GM19193 (cell line): Measurements from ENCODE around the gene CRCP.

Experiments
- POLR2A ChIP-seq: IDR thresholded peaks from 4 replicates; pipeline ENCODE4 v1.6.1; 2011; ENCODE audit not compliant: insufficient read depth, insufficient read length; ENCODE audit errors: extremely low read depth

The CRCP gene

GRCh38 chr7:66146701-66147100 lies 32.1 kb downstream of the CRCP start:
- no peak for TF ChIP-seq POLR2A

GRCh38 chr7:66150471-66150870 lies 35.8 kb downstream of the CRCP start:
- no peak for TF ChIP-seq POLR2A

- no peak for TF ChIP-seq POLR2A
Observed at GRCh38 chr7:66152371-66153191, 37.9 kb downstream of the CRCP start.

- no peak for TF ChIP-seq POLR2A
Observed at GRCh38 chr7:66153691-66154090, 39.0 kb downstream of the CRCP start.

GRCh38 chr7:66157060-66157459 lies 42.4 kb downstream of the CRCP start:
- no peak for TF ChIP-seq POLR2A

GRCh38 chr7:66162622-66163021 lies 48.0 kb downstream of the CRCP start:
- no peak for TF ChIP-seq POLR2A

- no peak for TF ChIP-seq POLR2A
Observed at GRCh38 chr7:66163186-66163610, 48.6 kb downstream of the CRCP start.

GRCh38 chr7:66164356-66164755 lies 49.7 kb downstream of the CRCP start:
- no peak for TF ChIP-seq POLR2A

- no peak for TF ChIP-seq POLR2A
Observed at GRCh38 chr7:66167773-66168387, 53.2 kb downstream of the CRCP start.

- TF ChIP-seq POLR2A: no peak
Observed at GRCh38 chr7:66169616-66170015, 55.0 kb downstream of the CRCP start.

GRCh38 chr7:66170309-66171231 lies 55.9 kb downstream of the CRCP start:
- no peak for TF ChIP-seq POLR2A

- TF ChIP-seq POLR2A: no peak
Observed at GRCh38 chr7:66173856-66174255, 59.2 kb downstream of the CRCP start.

- no peak for TF ChIP-seq POLR2A
Observed at GRCh38 chr7:66176914-66177313, 62.3 kb downstream of the CRCP start.

GRCh38 chr7:66178258-66178657 lies 63.6 kb downstream of the CRCP start:
- TF ChIP-seq POLR2A: no peak

GRCh38 chr7:66181329-66181728 lies 66.7 kb downstream of the CRCP start:
- TF ChIP-seq POLR2A: no peak

GRCh38 chr7:66181845-66182244 lies 67.2 kb downstream of the CRCP start:
- no peak for TF ChIP-seq POLR2A

GRCh38 chr7:66182920-66183319 lies 68.3 kb downstream of the CRCP start:
- no peak for TF ChIP-seq POLR2A
